HG03571 (cell line): ENCODE results near the gene ZNF653.
A peak's percentile ranks its signal among the peaks of the same experiment; 100 is the strongest.
"Not testable (repeated sequence)": the region's sequence is repeated elsewhere in the genome, so short reads cannot be mapped to it uniquely, and the experiment has no call there.

ENCODE experiments used
- ATAC-seq: cut with Tn5 transposase; IDR thresholded peaks from one replicate; pipeline ENCODE4 v1.9.1; 2021; ENCODE audit not compliant: unreplicated experiment

ZNF653 gene

DNA sequence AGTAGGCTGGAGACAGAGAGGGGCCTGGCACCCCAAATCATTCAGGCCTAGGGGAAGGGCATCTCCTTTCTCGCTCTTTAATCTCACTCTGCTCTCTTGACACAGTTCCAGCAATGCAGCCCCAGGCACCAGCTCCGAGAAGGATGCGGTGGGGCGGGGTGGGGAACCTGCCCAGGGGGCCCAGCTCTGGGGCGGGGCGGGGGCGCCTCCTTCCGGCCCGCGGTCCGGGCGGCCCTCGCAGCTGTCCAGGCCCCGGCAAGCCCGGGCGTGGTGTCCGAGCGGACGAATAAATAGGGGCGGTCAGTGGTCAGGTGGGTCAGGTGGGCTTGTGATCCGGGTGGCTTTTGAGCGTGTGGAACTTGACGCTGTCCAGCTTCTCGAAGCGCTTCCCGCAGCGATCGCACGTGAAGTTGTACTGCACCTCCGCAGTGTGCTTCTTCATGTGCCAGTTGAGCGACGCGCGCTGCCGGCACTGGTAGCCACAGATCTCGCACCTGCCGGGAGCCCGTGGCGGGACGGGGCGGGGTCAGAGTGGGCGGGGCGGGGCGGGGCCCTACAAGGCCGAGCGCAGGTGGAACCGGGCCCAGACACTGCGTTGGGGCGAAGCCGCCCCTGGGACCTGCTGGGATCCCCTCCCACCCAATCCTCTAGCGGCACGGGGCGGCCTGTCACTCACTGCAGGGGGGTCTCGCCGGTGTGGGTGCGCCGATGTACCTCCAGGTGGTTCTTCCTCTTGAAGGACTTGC lies 22.1 kb downstream of the ZNF653 start:
- ATAC-seq = no peak

DNA sequence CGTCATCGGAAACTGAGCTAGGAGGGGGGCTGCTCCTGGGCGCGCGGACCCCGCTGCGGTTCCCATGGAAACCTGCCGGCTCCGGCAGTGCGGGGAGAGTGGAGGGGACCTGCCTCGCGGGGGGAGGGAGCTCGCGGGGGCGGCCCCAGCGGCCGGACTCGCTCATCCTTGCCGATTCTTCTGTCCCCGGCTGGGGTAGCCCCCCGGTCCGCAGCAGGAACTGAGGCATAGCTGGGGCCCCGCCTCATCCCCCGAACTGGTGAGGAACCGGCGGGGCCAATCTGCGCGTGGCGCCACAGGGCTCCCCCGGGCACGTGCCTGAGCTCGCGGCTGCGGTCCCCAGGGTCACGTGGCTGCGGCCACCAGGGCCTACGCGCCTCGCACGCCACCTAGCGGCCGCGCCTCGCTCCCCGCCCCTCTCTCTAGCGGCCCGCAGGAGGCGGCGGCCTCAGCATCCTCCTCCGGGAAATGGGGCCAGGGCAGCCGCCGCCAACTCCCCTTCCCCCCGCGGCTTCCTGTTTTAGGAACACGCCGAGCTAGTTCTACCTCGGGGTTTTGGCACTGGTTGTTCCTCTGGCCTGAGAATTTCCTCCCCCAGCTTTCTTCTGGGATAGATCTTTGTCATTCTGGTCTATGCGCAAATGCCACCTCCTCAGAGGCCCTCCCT lies 23.1 kb downstream of the ZNF653 start:
- peak; percentile 45 for ATAC-seq

DNA sequence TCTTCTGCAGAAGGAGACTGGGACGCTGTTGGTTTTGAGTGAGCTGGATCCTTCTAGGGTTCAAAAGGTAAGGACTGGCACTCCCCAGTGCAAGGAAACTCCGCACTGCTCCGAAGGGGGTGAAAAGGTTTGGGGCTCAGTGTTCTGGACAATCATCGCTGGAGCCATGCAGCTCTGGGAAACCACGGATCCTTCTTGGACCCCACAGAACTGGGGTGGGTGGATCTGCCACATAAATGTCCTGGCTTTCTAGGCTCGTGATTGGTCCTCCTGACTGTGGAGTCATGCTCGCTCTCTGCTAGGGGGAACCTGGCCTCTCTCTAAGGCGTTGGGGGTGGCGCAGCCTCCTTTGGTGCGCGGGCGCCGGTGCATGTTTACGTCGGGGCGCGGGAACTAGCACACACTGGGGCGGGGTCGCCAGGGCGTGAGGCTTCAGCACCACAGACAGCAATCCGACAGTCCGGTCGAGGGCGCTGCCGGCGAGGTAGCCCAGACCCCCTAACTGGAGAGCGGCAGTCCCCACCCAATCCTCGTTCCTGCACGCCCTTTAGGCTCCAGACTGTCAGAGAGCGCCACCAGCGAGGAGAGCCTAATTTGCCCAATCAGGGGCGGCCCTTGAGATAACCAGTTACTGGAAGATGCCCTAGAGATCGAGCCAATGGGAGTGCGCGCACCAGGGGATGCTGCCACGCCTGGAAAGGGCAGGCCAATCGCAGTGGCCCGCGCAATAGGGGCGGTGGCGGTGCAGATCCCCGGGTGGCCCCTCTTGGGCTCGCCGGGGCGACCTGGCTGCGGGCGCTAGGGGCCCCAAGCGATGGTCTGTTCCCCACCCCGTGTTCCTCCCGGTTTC lies 23.9 kb downstream of the ZNF653 start:
- peak; percentile 42 for ATAC-seq

DNA sequence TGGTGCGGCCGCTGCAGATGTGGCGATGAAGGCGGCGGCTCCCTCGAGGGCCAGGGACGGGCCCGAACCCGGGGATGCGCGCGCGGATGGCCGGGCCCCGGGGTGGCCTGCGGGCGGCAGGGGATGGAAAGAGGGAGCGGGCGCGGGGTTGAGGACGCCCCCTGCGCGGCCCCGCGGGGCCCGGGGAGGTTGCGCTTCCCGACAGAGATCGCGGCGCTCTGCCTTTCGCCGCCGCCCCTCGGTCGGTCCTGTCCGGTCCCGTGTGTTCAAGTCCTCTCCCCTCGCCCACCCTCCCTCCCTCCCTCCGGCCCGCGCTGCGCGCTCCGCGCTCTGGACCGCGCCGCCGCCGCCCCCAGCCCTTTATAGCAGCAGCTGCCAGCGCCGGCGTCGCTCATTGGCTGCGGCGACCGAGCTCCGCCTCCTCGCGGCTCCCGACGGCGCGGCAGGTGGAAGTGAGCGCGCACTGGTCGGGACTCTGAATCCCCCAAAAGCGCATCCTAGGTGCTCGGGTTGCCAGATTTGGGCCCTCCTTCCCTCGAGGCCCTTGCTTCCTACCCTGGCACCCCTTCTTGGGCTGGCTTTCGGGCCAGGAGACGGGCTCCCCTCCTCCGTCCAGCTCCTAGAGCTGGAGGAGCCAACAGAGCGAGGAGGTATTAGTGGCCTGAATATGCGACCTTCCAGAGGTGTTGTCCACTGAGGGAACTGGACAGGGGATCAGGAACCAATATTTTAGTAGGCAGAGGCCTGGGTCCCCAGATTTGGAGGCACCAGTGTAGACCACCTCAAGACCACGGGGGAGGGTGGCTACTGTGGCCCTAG lies 24.7 kb downstream of the ZNF653 start, which contains the start of gene ELAVL3:
Gene ELAVL3, minus strand, starts transcription at position 332 of the 819 bp plus-strand sequence. CDS start 438 bp downstream, outside the sequence.
- ATAC-seq = no peak

DNA sequence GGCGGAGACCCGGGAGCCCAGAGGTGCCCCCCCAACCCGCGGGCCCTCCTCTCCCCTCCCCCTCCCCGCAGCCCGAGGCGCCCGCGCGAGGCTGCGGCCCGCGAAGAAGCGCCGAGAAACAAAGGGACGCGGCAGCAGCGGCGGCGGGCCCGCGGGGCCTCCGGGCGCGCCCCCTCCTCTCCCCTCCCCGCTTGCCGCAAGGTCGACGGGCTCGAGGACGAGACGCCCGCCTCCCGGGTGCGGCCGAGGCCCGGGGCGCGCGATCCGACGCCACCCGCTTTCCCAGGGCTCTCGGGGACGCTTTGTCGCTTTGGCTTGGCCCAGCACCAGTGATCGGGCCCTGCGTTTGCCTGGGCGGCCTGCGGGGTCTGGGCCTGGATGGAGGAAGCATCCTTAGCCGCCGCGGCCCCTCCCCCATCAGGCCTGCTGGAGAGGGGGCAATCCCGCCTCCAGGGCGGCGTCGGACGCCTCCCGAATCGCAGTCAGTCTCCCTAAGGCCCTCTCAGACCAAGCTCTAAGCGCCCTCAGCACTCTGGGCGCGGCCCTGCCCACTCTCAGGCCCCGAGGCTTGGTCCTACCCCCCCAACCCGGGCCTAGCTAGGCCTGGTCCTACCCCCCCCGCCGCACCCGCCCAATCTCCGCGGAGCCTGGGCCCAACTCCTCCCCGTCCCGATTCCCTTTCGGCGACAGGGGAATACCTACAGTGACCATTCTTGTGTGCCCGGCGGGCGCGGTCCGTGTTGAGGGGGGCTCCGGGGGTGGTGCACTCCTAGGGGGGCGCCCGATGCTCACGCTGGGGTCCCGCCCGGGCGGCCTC lies 25.5 kb downstream of the ZNF653 start:
- no peak for ATAC-seq

DNA sequence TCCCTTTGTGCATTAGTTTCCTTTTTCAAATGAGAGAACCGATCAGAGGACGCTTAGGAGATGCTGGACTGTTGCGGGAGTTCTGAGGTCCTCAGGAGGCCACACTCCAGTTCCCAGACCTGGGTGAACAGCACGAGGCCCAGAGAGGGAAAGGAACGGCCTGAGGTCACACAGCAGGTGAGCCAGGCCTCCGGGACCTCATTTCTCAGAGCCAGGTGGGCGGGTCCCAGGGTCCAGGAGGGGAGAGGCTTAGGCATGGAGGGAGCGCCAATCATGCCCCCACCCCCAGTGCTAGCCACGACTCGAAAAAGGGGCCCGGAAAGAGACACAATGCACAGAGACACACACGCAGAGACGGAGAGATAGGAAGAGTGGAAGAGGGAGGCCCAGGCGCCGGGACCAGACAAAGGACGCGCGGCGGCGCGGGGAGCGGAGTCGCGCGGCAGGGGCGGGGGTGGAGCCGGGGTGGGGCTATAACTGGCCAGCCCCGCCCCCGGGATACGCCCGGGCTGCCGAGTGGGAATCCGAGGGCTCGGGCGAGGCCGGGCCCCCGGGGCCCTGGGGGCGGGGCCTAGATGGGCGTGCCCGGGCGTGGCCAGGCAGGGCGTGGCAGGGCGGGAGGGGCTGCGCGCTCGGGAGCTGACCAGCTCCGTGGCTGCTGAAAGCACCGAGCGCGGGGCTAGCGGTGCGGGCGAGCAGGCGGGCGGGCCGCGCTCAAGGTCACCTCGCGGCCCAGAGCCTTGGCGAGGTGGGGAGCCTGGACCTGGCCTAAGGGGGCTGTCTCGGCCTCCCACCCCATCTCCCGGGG lies 26.3 kb downstream of the ZNF653 start:
- no peak for ATAC-seq

DNA sequence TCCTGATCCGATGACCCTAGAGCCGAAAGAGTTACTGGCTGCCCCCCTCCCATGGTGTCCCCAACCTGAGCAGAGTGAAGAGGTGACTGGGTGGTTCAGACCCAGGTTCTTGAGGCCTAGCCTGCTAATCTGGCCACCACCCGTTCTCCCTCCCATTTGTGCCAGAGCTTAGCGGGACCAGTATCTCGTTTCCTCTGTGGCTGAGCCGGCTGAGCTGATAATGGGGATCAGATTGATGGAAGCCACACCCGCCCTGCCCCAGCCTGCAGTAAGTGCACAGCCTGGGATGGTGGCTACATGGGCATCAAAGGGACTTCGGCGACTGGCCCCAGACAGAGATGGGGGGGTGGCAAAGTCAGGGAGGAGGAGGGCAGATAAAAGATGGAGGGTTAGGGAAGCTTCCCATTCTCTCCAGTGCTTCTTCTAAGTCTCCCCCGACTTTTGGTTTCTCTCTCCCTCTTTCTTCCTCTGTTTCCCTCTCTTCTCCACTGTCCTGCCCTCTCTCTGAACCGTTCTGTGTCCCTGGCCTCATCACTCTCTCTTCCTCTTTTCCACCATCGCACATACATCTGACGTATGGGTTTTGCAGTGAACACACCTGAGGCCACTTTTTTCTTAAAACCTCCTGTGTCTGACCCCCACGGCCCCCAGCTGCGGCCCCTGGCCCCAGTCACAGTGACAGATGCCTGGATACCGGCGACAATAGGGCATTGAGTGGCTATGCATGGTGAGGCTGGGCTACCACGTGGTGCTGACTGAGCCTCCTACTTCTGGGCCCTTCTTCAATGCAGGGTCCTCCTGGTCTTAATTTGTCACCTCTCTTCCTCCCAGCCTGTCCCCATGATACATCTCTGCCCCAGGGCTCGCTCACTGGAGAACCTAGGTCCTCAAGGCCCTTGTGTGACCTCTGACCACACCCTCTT lies 27.2 kb downstream of the ZNF653 start:
- ATAC-seq = no peak

DNA sequence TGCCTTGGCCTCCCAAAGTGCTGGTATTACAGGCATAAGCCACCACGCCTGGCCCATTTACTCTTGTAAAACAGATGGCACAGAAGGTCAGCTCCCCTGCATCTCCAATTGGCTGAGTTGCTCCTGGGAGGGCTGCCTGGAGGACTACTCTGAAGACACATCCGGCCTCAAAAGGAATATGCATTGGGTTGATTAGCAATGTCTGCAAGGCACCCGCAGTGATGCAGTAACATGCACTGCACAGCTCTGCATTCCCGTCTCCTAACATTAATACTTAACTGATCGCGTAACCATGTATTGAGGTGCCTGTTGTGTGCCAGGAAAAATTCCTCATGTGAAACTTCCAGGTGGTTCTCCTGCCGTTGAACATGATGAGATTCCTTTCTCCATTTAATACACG lies 29.8 kb downstream of the ZNF653 start:
- ATAC-seq = no peak

DNA sequence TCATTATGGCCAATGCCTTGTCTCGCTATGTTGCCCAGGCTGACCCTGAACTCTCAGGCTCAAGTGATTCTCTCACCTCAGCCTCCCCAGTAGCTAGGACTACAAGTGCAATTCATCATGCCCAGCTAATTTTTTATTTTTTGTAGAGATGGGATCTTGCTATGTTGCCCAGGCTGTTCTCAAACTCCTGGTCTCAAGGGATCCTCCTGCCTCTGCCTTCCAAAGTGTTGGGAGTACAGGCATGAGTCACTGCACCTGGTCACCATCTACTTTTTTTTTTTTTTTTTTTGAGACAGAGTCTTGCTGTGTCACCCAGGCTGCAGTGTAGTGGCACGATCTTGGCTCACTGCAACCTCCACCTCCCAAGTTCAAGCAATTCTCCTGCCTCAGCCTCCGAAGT lies 30.3 kb downstream of the ZNF653 start:
- ATAC-seq = not testable (repeated sequence)

DNA sequence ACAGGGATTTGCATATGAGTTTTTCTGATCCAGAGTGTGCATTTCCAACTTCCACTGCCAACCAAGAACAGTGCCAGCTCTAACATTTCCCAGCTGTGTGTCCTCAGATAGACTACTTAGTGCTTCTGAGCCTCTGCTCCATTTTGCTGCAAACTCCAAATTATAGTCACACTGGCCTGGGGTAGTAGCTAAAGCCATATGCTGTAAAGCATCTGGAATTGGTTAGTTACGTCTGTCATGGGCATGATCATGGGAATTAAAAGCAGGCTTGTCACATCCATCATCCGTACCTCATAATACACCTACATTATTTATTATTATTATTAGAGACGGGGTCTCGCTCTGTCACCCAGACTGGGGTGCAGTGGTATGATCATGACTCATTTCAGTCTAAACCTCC lies 31.9 kb downstream of the ZNF653 start:
- no peak for ATAC-seq

DNA sequence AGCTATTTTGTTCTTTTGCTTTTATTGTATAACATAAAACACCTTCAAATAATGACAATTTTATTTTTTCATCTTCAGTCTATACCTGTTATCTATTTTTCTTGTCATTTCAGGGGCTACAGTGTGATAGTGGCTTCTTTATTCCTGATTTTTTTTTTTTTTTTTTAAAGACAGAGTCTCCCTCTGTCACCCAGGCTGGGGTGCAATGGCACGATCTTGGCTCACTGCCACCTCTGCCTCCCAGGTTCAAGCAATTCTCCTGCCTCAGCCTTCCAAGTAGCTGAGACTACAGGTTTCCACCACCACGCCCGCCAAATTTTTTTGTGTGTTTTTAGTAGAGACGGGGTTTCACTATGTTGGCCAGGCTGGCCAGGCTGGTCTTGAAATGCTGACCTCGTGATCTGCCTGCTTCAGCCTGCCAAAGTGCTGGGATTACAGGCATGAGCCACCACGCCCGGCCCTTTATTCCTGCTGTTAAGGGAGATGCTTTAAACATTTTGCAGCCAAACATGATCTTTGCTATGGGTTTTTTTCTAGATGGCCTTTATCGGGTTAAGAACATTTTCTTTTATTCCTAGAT lies 37.3 kb downstream of the ZNF653 start:
- ATAC-seq = not testable (repeated sequence)

DNA sequence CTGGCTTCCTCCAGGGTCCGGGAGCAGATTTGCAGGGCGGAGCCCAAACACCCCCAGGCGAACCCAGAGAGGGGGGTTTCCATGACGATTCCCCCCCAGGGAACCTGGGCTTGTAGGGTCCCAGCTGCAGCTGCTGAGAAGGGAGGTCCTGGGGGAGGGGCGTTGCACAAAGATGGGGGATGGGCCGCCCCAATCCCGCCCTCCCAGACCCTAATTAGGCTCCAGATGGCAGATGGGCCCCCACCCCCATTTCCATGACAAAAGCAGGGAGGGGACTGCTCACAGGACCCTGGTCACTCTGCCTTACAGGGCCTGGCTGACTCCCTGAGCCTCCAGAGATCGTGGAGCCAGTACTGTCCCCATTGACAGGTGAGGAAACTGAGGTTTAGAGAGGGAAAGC lies 40.0 kb downstream of the ZNF653 start:
- ATAC-seq = no peak

DNA sequence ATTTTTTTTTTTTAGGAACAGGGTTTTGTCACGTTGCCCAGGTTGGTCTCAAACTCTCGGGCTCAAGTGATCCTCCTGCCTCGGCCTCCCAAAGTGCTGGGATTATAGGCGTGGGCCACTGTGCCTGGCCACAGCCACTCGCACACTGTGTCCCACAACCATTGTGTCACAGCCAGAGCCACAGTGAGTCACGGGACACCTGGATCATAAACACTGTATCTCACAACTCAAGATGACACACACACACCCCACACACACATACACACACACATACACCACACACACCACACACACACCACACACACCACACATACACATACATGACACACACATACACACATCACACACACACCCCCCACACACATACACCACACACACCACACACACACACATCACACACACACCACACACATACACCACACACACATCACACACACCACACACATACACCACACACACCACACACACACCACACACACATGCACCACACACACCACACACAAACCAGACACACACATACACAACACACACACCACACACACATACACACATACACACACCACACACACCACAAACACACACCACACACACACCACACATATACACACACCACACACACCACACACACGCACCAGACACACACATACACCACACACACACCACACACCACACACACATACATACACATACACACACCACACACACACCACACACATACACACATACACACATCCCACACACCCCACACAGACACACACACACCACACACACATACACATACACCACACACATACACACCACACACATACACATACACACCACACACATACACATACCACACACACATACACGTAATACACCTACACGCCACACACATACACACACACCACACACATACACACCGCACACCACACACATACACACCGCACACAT lies 41.0 kb downstream of the ZNF653 start:
- ATAC-seq = no peak

DNA sequence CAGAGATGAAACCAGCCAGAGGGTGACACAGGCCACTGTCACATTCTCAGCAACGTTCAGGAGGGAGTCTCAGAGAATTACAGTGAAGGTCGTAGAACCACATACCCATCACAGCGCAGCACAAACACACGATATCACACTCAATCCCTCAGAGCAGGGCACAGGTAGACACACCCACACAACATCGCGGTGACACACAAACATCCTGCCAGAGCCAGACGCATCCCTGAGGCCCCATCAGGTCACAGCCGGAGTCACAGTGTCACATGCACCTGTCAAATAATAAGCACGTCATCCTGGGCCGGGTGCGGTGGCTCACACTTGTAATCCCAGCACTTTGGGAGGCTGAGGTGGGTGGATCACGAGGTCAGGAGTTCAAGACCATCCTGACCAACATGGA lies 42.2 kb downstream of the ZNF653 start:
- ATAC-seq = no peak

DNA sequence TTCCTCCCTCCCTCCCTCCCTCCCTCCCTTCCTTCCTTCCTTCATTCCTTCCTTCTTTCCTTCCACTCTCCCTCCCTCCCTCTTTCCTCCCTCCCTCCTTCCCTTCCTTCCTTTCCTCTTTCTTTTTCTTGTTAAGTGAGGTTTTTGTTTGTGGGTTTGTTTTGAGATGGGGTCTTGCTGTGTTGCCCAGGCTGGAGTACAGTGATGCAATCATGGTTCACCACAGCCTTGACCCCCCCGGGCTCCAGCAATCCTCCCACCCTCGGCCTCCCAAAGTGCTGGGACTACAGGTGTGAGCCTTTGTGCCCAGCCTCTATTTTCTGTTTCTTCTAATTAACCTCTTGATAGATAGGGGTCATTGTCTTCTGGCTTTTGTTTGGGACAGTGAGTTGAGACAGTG lies 44.2 kb downstream of the ZNF653 start:
- ATAC-seq = no peak

DNA sequence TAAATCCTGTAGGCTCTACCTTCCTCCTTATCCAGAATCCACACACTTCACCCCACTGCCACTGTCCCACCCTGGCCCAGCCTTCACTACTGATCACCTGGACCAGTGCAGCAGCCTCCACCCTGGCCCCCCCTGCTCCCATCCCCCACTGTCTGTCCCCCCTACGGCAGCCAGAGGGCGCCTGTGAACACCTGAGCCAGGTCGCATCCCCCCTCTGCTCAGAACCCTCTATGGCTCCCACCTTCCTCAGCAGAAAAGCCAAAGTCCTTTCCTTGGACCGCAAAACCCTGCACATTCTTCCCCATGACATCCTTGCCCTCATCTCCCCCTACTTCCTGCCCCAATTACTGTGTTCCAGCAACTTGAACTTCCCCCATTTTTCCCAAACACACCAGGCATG lies 45.4 kb downstream of the ZNF653 start:
- ATAC-seq = no peak

DNA sequence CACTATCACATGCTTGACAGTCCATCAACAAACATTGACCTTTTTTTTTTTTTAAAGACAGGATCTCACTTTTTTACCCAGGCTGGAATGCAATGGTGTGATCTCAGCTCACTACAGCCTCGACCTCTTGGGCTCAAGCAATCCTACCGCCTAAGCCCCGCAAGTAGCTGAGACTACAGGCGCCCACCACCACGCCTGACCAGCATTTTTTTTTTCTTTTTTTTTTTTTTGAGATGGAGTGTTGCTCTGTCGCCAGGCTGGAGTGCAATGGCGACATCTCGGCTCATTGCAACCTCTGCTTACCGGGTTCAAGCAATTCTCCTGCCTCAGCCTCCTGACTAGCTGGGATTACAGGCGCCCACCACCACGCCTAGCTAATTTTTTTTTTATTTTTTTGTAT lies 46.7 kb downstream of the ZNF653 start:
- ATAC-seq = not testable (repeated sequence)
